ENCODE results near the gene AMDHD1.

DNA sequence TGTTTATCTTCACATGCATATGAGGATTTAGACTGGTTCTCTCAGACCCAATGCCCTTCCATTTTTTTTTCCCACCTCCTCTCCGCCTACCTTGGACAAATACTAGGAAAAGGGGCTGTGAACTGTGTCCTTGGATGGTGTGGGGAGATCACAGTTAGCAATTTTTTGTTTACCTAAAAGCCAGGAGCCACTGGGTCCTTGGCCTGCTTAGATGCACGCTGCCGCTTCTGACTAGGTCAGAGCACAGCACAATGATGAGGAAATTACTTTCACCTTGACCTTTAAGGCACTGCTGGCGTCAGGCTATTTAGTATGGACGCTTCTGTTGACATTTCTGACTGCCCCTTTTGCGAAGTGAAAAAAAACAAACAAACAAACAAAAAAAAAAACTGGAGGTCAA is 2.6 kb upstream of the AMDHD1 start:
- TF ChIP-seq, protein P1, sequence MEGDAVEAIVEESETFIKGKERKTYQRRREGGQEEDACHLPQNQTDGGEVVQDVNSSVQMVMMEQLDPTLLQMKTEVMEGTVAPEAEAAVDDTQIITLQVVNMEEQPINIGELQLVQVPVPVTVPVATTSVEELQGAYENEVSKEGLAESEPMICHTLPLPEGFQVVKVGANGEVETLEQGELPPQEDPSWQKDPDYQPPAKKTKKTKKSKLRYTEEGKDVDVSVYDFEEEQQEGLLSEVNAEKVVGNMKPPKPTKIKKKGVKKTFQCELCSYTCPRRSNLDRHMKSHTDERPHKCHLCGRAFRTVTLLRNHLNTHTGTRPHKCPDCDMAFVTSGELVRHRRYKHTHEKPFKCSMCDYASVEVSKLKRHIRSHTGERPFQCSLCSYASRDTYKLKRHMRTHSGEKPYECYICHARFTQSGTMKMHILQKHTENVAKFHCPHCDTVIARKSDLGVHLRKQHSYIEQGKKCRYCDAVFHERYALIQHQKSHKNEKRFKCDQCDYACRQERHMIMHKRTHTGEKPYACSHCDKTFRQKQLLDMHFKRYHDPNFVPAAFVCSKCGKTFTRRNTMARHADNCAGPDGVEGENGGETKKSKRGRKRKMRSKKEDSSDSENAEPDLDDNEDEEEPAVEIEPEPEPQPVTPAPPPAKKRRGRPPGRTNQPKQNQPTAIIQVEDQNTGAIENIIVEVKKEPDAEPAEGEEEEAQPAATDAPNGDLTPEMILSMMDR (IDR thresholded peaks at IDR 0.05; ENCODE audit: poor library complexity, severe bottlenecking), result no peak
- no peak for TF ChIP-seq POLR2AphosphoS5 (IDR thresholded peaks at IDR 0.05)

Measured in neural cell (in vitro differentiated cells).